Activated CD8-positive, alpha-beta memory T cell treated with anti-CD3 and anti-CD28 coated beads, Interleukin-2, amount 10 ng/mL, durations not matched to agents 7 days and 5 days (primary cell): ENCODE results near the gene KIF26B. TPM values are rescaled to one million over a fixed set of nuclear protein-coding genes. Genes with fewer than 3 reads are reported as not detected.
"Not testable (repeated sequence)": the region's sequence is repeated elsewhere in the genome, so short reads cannot be mapped to it uniquely, and the experiment has no call there.

Experiments
- ATAC-seq: fragments of 150-1000 bp; cut with Tn5 transposase; one replicate; pipeline ENCODE4 v1.10.0; 2021; ENCODE audit warnings: moderate library complexity
- CTCF ChIA-PET: fragments of 350-600 bp; sonication (Branson Sonifier 250); formaldehyde crosslinking; loops from one replicate; lab custom pipeline; 2021; ENCODE audit warnings: antibody characterized with exemption; lab: Charles Lee
- DNase-seq: peaks from one replicate; pipeline ENCODE4 v3.0.0-alpha.2; 2020
- H3K27ac Mint-ChIP-seq: one replicate; pipeline ENCODE4 v1.8.0; 2021; ENCODE audit warnings: mild to moderate bottlenecking, mixed read lengths
- H3K27me3 Mint-ChIP-seq: one replicate; pipeline ENCODE4 v1.8.0; 2021; ENCODE audit warnings: mixed read lengths
- H3K36me3 Mint-ChIP-seq: one replicate; pipeline ENCODE4 v1.8.0; 2021; ENCODE audit warnings: mild to moderate bottlenecking, mixed read lengths
- H3K4me1 Mint-ChIP-seq: one replicate; pipeline ENCODE4 v1.8.0; 2021; ENCODE audit warnings: mixed read lengths
- H3K4me3 Mint-ChIP-seq: one replicate; pipeline ENCODE4 v1.8.0; 2021; ENCODE audit warnings: mild to moderate bottlenecking, moderate library complexity, mixed read lengths
- H3K9me3 Mint-ChIP-seq: one replicate; pipeline ENCODE4 v1.8.0; 2022; ENCODE audit warnings: low read depth, mixed read lengths
- total RNA-seq, 2 experiments: library from RNA; stranded (reverse); gene quantifications; one replicate each; pipeline ENCODE4 v1.2.3, GENCODE V29; 2021

The KIF26B gene
- total RNA-seq, 2 experiments from 2014 or later = 0.28 TPM; not detected in 1

DNA sequence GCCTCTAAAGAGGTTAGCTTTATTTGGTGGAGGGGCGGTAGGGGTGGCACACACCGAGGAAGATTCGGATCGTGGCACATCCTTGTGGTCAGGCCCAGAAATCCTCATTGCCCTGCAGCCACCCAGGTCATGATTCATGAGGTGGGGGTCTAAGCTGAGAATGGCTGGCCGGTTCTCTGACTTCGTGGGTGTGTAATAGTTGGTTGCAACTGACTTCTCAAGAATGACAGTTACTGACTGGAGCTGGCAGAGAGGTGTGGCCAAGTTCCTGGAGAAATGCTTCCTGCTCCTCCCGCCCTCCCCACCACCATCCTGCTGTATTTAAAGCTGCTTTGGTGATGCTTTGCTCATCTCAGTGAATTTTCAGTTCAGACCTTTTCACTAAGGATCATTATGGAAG, 198.6 kb downstream of the KIF26B start:
- no peak for ATAC-seq
- H3K27ac Mint-ChIP-seq = no peak overlapping the region
- no peak for DNase-seq
- H3K27me3 Mint-ChIP-seq = peaks cover 3% of the 10 kb centered on the region
- H3K9me3 Mint-ChIP-seq = no peaks in the 10 kb centered on the region
- H3K4me3 Mint-ChIP-seq = no peak overlapping the region
- CTCF ChIA-PET = no interaction called here
- no peaks in the 10 kb centered on the region for H3K36me3 Mint-ChIP-seq
- no peaks in the 10 kb centered on the region for H3K4me1 Mint-ChIP-seq

DNA sequence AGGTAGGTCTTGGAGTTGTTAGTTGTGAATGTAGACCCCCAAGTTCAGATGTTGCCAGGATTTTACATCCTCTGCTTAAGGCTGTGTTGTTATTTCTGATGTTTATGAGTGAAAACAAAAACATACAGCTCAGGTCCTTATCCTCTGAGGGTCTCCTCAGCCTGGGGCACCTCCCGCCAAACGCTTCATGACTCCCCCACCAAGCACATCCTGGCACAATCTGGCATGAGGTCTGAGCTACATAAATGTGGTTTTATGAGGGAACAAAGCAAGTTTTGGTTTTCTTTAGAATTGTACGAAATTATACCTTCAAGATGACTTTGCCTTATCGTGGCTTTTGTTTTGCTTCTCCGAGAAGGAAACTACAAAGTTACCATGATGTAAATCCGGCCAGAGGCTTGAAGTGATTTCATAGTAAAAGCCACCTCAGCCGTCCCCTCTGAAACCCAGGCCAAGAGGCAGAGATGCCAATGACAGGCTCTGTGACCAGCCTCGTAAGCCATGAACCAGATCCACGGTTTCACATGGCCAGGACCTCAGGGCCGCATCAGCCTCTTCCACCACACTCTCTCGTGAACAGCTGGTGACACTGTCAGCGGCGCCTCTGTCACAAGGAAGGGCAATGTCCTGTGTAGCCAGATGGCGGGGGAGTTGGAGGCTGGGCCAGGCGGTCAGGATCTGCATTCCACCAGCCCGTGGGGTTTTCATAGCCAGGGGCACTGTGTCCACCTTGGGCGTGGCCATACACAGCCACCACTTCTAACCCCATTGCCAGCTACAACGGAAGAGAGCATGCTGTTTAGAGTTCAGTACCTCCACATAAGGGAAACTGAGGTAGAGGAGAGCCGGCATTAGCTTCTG, 199.4 kb downstream of the KIF26B start:
- CTCF ChIA-PET = no interaction called here
- H3K27ac Mint-ChIP-seq = no peak overlapping the region
- ATAC-seq = no peak

DNA sequence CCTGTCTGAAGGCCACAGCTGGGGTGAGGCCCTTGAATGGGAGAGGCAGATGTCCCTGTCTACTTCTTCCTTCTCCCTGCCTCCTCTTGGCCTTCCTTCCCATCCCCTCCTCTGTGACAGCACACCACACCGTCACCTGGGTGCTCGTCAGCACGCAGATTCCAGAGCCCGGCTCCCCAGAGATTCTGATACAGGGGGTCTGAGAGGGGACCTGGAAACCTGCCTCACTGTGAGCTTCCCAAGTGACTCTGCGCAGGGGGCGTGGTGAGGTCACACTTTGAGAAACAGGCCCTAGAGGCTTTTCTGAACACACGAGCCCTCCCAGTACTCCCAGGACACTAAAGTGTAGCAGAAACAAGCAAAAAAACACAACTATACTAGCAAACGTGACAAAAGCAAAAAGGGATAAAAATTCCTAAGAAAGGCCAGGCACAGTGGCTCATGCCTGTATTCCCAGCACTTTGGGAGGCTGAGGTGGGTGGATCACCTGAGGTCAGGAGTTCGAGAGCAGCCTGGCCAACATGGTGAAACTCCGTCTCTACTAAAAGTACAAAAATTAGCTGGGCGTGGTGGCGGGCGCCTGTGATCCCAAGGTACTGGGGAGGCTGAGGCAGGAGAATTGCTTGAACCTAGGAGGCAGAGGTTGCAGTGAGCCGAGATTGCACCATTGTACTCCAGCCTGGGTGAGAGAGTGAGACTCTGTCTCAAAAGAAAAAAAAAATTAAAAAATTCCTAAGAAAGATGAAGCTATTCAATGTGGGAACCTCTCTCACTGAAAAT, 201.3 kb downstream of the KIF26B start:
- CTCF ChIA-PET, DNase-seq, H3K9me3 Mint-ChIP-seq: not testable (repeated sequence)

More for the DNA sequence above, 199.4 kb downstream of the KIF26B start:
- no peaks in the 10 kb centered on the region for H3K27me3 Mint-ChIP-seq
- no peak overlapping the region for H3K4me3 Mint-ChIP-seq
- no peak for DNase-seq
- no peaks in the 10 kb centered on the region for H3K36me3 Mint-ChIP-seq
- no peaks in the 10 kb centered on the region for H3K4me1 Mint-ChIP-seq
- no peaks in the 10 kb centered on the region for H3K9me3 Mint-ChIP-seq

DNA sequence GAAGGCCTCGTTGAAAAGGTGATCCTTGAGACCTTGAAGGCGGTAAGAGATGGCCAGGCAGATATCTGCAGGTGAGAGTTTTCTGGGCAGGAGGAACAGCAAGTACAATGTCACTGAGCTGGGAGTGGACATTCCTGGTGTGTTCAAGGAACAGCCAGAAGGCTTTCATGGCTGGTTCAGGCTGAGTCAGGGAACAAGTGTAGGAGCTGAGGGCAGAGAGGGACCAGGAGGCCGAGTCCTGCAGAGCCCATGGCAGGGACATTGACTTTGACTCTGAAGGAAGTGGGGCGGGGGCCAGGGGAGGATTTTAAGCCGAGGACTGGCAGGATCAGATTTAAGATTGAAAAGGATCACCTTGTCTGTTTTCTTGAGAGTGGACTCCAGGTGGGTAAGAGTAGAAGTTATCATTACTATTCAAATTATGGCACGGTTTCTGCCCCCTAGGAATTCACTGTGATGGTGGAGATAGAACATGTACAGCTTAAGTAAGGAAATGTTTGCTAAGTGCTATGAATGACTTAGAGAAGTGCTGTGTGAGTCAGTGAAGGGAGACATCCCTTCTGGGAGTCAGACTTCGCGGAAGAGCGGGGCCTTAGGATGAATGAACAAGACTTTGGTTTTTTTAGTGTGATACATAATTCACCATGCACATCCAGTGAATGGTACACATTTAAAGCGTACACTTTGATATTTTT, 202.3 kb downstream of the KIF26B start:
- no peaks in the 10 kb centered on the region for H3K4me1 Mint-ChIP-seq
- no peak overlapping the region for H3K27ac Mint-ChIP-seq
- DNase-seq (no peak), ATAC-seq (no peak)
- no peaks in the 10 kb centered on the region for H3K36me3 Mint-ChIP-seq
- H3K9me3 Mint-ChIP-seq = no peaks in the 10 kb centered on the region
- CTCF ChIA-PET = no interaction called here
- no peak overlapping the region for H3K4me3 Mint-ChIP-seq
- H3K27me3 Mint-ChIP-seq = no peaks in the 10 kb centered on the region

More for the DNA sequence above, 201.3 kb downstream of the KIF26B start:
- H3K27me3 Mint-ChIP-seq, ATAC-seq, H3K36me3 Mint-ChIP-seq, H3K4me1 Mint-ChIP-seq, H3K4me3 Mint-ChIP-seq, H3K27ac Mint-ChIP-seq: not testable (repeated sequence)

GRCh38 chr1:245359101-245359680, 204.4 kb downstream of the KIF26B start:
- H3K4me1 Mint-ChIP-seq, H3K4me3 Mint-ChIP-seq, ATAC-seq, CTCF ChIA-PET, H3K27me3 Mint-ChIP-seq, H3K36me3 Mint-ChIP-seq, DNase-seq, H3K9me3 Mint-ChIP-seq, H3K27ac Mint-ChIP-seq: not testable (repeated sequence)

DNA sequence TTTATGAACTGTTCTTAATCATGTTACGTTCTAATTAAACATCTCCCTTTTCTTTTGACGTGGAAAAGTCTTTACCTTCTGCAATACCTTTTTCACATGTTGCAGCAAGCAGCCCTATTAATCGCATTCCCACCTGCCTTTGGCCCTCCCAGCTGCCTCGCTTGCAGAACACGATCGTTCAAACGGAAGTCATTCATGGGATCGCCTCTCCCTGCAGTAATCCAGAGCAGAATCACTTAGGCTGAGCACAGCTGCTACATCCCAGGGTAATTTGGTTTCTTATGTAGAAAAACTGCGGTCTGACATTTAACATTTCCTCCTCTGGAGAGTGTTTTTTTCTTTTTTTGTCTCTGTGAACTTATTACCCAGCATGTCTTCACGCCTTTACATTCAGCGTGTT, 206.3 kb downstream of the KIF26B start:
- CTCF ChIA-PET = no interaction called here

GRCh38 chr1:245361951-245362350, 207.2 kb downstream of the KIF26B start:
- peaks cover 7% of the 10 kb centered on the region for H3K27me3 Mint-ChIP-seq
- no peaks in the 10 kb centered on the region for H3K36me3 Mint-ChIP-seq
- no peak overlapping the region for H3K27ac Mint-ChIP-seq
- DNase-seq = no peak
- no peak overlapping the region for H3K4me3 Mint-ChIP-seq
- ATAC-seq = no peak
- H3K9me3 Mint-ChIP-seq = no peaks in the 10 kb centered on the region
- H3K4me1 Mint-ChIP-seq = no peaks in the 10 kb centered on the region
- CTCF ChIA-PET = no interaction called here

More for the DNA sequence above, 206.3 kb downstream of the KIF26B start:
- Mint-ChIP-seq H3K9me3 (no peaks in the 10 kb centered on the region), H3K27ac (no peak overlapping the region), H3K27me3 (peaks cover 7% of the 10 kb centered on the region), H3K36me3 (no peaks in the 10 kb centered on the region), H3K4me1 (no peaks in the 10 kb centered on the region), H3K4me3 (no peak overlapping the region)
- no peak for ATAC-seq
- no peak for DNase-seq

GRCh38 chr1:245363461-245364200, 208.8 kb downstream of the KIF26B start:
- Mint-ChIP-seq H3K27ac (no peak overlapping the region), H3K36me3 (no peaks in the 10 kb centered on the region), H3K9me3 (no peaks in the 10 kb centered on the region), H3K4me3 (no peak overlapping the region), H3K27me3 (peaks cover 7% of the 10 kb centered on the region), H3K4me1 (no peaks in the 10 kb centered on the region)
- CTCF ChIA-PET = no interaction called here
- ATAC-seq (no peak), DNase-seq (no peak)

DNA sequence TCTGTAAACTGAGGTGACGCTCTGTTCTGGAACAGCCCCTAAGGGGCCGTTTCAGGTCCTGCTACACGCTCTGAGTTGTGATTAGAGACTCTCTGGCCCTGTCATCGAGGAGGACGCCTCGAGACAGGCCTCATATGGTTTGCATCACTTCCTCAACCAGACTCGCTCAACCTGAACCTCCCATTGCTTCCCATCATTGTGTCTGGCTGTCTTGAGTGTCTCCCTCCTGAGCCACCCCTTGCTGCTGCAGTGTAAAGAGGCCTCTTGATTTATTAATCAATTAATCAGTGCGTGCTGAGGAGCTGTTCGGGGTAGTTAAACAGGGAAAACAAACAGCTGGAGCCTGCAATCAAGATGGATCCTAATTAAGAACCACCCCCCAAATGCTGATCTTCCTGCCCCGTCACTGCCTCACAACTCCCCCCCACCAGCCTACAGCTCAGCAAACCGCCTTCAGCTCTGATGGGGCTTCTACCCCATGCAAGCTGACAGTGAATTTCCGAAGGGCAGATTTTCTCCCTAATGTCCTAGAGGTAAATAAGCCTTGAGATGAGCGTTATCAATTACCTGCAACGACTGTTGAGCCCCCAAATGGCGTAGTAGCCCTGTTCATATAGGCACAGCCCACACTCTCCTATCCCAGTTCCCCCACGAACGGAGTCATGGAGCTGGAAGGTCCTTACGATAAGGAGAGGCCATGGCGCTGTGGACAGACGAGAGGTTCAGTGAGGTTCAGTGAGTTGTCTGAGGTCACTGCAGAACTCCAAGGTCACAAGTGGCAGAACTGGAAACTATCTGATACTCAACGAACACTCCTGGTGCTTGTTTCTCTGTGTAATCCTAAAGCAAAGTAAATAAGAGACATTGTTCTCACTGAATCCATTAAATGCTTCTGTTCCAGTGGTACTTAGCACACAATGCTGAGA, 210.6 kb downstream of the KIF26B start:
- Mint-ChIP-seq H3K9me3 (no peaks in the 10 kb centered on the region), H3K27ac (no peak overlapping the region), H3K27me3 (peaks cover 7% of the 10 kb centered on the region), H3K4me3 (no peak overlapping the region), H3K4me1 (no peaks in the 10 kb centered on the region), H3K36me3 (no peaks in the 10 kb centered on the region)
- CTCF ChIA-PET = no interaction called here
- no peak for DNase-seq
- no peak for ATAC-seq

- no peaks in the 10 kb centered on the region for H3K4me1 Mint-ChIP-seq
- CTCF ChIA-PET = no interaction called here
- no peak for ATAC-seq
- H3K9me3 Mint-ChIP-seq = no peaks in the 10 kb centered on the region
- H3K27me3 Mint-ChIP-seq = peaks cover 7% of the 10 kb centered on the region
- H3K27ac Mint-ChIP-seq = no peak overlapping the region
- H3K36me3 Mint-ChIP-seq = no peaks in the 10 kb centered on the region
- H3K4me3 Mint-ChIP-seq = no peak overlapping the region
- DNase-seq = no peak
Measured at GRCh38 chr1:245366886-245367285, 212.1 kb downstream of the KIF26B start.

GRCh38 chr1:245370175-245370825, 215.5 kb downstream of the KIF26B start:
- ATAC-seq = no peak
- no peaks in the 10 kb centered on the region for H3K36me3 Mint-ChIP-seq

More at GRCh38 chr1:245370175-245370825, 215.5 kb downstream of the KIF26B start:
- DNase-seq = no peak
- no peak overlapping the region for H3K4me3 Mint-ChIP-seq
- CTCF ChIA-PET = no interaction called here
- no peaks in the 10 kb centered on the region for H3K4me1 Mint-ChIP-seq
- no peaks in the 10 kb centered on the region for H3K9me3 Mint-ChIP-seq
- H3K27me3 Mint-ChIP-seq = peaks cover 2% of the 10 kb centered on the region
- H3K27ac Mint-ChIP-seq = no peak overlapping the region
